COLO668 (cell line): ENCODE results near the gene KCNT1.

Experiments used
- DNase-seq: peaks from one replicate; lab custom pipeline; 2025; ENCODE audit not compliant: unreplicated experiment; lab: John Stamatoyannopoulos, UW

KCNT1 gene

GRCh38 chr9:135698767-135699166, 3.2 kb upstream of the KCNT1 start:
- peak; percentile 35 for DNase-seq

- no peak for DNase-seq
Observed at GRCh38 chr9:135699440-135699839, 2.5 kb upstream of the KCNT1 start, which contains the start of gene SOHLH1. Gene SOHLH1 (minus strand): TSS chr9:135699481. CDS start chr9:135699467, 14 bp downstream.

GRCh38 chr9:135700525-135700924, 1.5 kb upstream of the KCNT1 start:
- DNase-seq: no peak

- no peak for DNase-seq
Observed at GRCh38 chr9:135701067-135701958, 672 bp upstream of the KCNT1 start.

- DNase-seq: no peak
Observed at GRCh38 chr9:135703726-135704125, 1.7 kb downstream of the KCNT1 start.

- DNase-seq: no peak
Observed at GRCh38 chr9:135704483-135704882, 2.5 kb downstream of the KCNT1 start.

GRCh38 chr9:135705376-135705775, 3.4 kb downstream of the KCNT1 start:
- no peak for DNase-seq

GRCh38 chr9:135706288-135706687, 4.3 kb downstream of the KCNT1 start:
- DNase-seq: no peak

GRCh38 chr9:135707252-135708138, 5.5 kb downstream of the KCNT1 start:
- no peak for DNase-seq

- DNase-seq: no peak
Observed at GRCh38 chr9:135708164-135708563, 6.2 kb downstream of the KCNT1 start.

- DNase-seq: peak; percentile 52
Observed at GRCh38 chr9:135711391-135711790, 9.4 kb downstream of the KCNT1 start.

- no peak for DNase-seq
Observed at GRCh38 chr9:135711881-135712280, 9.9 kb downstream of the KCNT1 start.

- DNase-seq: no peak
Observed at GRCh38 chr9:135712613-135713295, 10.8 kb downstream of the KCNT1 start.

- no peak for DNase-seq
Observed at GRCh38 chr9:135714242-135715055, 12.5 kb downstream of the KCNT1 start.

- no peak for DNase-seq
Observed at GRCh38 chr9:135715056-135715595, 13.1 kb downstream of the KCNT1 start.

GRCh38 chr9:135716045-135716444, 14.1 kb downstream of the KCNT1 start:
- no peak for DNase-seq

- no peak for DNase-seq
Observed at GRCh38 chr9:135717410-135717809, 15.4 kb downstream of the KCNT1 start.

- peak; percentile 25 for DNase-seq
Observed at GRCh38 chr9:135718616-135719015, 16.6 kb downstream of the KCNT1 start.

- DNase-seq: no peak
Observed at GRCh38 chr9:135719472-135719871, 17.5 kb downstream of the KCNT1 start.

- no peak for DNase-seq
Observed at GRCh38 chr9:135722365-135722764, 20.4 kb downstream of the KCNT1 start.
